IMR-90 (cell line): Measurements from ENCODE around the gene PHOSPHO1.

Experiments used
- CEBPB ChIP-seq: IDR thresholded peaks from 2 replicates; pipeline ENCODE4 v1.6.1; 2012; ENCODE audit warnings: low read depth, low read length, improper control_type of control experiment
- CTCF ChIP-seq: conservative IDR thresholded peaks from 2 replicates; pipeline ENCODE4 v1.5.1; 2012; ENCODE audit warnings: mild to moderate bottlenecking, low read depth, low read length, improper control_type of control experiment
- MXI1 ChIP-seq: IDR thresholded peaks from 2 replicates; pipeline ENCODE4 v1.6.1; 2012; ENCODE audit warnings: low read depth, mild to moderate bottlenecking, low read length, moderate library complexity, borderline replicate concordance
- NFE2L2 ChIP-seq: fragments of 150-350 bp; IDR thresholded peaks from 2 replicates; pipeline ENCODE4 v1.6.1; 2016; ENCODE audit warnings: low read depth, mild to moderate bottlenecking, low read length

- TF ChIP-seq CTCF: no peak
- TF ChIP-seq CEBPB: no peak
- TF ChIP-seq NFE2L2: no peak
- TF ChIP-seq MXI1: no peak
Measured at GRCh38 chr17:49225554-49226236, 4.9 kb downstream of the PHOSPHO1 start.
